Stimulated activated CD8-positive, alpha-beta memory T cell treated with anti-CD3 and anti-CD28 coated beads, Interleukin-7, amount 100 ng/mL, for 48 hours (primary cell): ENCODE measurements around the gene RAB24.
"Not testable (repeated sequence)": the region's sequence is repeated elsewhere in the genome, so short reads cannot be mapped to it uniquely, and the experiment has no call there.

Experiments used
- DNase-seq, 2 donors: peaks; one replicate each; pipeline ENCODE4 v3.0.0-alpha.2; 2020; ENCODE audit warnings: low read depth in 1 of 2; ENCODE audit errors: extremely low read depth in 1 of 2

The RAB24 gene

GRCh38 chr5:177311723-177312648 is 8.5 kb upstream of the RAB24 start, which contains the start of gene MXD3:
MXD3 (minus strand) TSS chr5:177311898; CDS start chr5:177311830, 68 bp downstream.
- peak; percentile 97 to 99 for DNase-seq

DNA sequence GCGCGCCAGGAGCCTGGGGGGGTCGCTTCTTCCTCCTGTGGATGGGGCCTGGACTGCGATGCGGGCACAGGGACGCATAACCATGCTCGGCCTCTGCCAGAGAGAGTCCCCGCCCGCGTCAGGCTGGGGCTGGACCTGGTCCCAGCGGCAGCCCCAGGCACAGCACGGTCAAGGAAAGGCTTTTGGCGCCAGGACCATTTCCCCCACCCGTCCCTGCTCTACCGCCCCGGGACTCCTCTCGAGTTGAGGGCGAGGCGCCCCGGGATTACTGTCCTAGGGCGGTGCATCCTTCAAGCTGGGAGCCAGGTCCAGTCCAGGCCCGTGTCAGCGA is 7.8 kb upstream of the RAB24 start:
- no peak for DNase-seq

- no peak for DNase-seq
These were observed 7.4 kb upstream of the RAB24 start for GRCh38 chr5:177310757-177311391.

DNA sequence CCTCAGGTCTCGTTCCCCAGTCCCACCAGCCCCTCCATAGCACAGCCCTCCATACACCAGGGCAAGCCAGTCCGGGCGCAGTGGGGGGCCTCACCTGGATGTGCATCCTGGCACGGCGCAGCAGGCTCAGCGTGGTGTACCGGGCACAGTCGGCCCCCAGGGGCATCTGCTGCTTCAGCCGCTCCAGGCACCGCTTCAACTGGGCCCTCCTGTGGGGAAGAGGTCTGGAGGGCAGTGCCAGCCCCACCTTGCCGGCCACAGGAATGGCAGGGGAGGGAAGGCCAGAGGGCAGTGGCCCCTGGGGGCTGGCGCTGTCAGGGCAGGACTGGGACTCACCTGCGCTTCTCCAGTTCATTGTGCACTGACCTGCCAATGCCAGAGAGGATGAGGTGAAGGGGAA is 6.8 kb upstream of the RAB24 start:
- no peak for DNase-seq

DNA sequence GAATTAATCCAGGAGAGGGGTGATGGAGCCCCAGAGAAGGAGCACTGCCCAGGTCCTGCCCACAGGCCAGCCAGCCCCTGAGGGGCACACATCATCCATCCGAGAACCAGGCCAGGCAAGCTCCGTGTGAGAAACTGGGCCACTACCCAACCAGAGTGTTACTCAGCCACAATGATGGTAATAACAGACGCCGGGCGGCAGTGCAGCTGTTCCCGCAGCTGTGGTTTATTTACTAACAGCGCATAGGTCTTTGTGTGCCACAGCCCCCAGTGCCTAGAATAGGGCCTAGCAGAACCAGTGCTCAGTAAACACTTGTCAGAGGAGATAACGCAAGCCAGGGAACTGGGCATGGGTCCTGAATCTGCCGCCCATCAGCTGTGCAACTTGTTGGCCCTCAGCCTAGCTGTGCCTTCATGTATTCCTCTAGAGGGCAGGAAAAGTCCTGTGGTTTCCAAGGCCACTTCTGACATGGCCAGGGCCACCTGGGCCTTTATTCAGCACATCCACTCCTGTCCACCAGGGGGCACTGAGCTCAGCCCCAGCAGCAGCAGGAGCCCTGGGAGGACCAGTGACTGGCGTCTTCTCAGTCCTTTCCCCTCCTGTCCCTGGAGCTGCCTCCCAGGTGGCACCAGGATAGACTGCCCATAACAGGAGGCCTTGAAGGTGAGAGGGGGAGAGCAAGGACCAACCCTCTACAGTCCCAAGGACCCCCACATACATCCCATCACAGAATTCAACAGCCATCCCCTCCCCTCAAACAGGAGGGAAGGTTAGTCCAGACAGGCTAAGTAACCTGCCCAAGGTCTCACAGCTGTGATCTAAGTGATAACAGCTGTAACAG is 6.1 kb upstream of the RAB24 start:
- no peak for DNase-seq

DNA sequence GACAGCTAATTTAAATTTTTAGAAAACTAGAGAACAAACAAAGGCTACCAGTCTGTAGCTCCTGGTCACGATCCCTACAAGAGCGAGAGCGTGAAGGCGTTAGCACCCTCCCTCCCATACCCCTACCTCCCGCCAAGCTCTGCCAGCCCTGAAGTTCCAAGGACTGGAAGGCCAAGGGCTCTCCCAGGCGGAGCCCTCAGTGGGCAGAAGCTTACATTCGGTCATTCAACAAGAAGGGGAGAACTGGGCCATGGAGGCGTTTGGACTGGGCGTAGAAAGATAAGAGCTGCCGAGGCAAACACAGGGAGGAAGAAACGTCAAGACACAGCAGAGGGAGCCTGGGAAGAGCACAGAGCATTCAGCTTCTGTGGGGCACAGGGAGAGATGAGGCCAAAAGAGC is 5.2 kb upstream of the RAB24 start:
- DNase-seq = no peak

GRCh38 chr5:177307544-177308363 is 4.2 kb upstream of the RAB24 start:
- no peak for DNase-seq

DNA sequence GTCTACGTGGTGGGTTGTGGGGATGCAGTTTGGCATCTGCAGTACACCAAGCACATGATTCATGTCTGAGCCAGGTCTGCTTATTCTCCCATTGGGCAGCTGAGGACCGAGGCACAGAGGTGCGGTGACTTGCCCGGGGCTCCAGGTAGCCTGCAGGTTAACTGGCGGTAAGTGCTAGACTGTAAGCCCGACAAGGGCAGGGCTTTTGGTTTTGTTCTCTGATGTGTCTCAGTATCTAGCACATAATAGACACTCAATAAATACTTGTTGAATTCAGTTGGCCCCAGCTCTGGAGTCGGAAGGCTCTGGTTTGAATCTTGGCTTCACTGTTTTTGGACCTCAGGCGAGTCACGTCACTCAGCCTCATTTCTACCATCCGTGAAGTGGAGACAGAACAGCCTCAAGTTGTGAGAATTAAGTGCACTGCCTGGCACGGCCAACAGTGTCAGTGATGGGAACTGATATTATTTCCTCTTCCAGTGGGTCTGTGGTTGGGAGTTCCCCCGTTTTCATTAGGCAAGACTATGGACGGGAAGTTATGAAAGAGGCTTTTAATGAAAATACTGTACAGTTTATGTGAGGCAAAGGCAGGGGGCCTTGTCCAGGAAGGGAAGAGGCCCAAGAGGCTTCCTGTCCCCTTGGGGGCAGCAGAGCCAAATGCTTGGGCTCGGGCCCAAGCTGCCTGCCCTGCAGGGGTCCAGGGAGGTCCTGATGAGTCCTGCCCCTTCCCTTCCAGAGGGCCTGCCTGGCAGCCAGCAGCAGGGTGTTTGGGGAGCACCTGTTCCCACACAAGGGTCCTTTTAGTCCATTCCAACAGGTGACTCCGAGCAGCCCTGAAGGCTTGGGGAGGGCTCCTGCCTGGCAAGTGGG is 3.4 kb upstream of the RAB24 start:
- DNase-seq = no peak

GRCh38 chr5:177306103-177306640 is 2.7 kb upstream of the RAB24 start:
- not testable (repeated sequence) for DNase-seq

GRCh38 chr5:177304392-177305119 is 1.0 kb upstream of the RAB24 start:
- no peak for DNase-seq

- DNase-seq = no peak
These were observed 439 bp upstream of the RAB24 start for GRCh38 chr5:177303925-177304391.

GRCh38 chr5:177302354-177303110 is 987 bp downstream of the RAB24 start:
- no peak for DNase-seq

GRCh38 chr5:177301503-177302165 is 1.9 kb downstream of the RAB24 start:
- no peak for DNase-seq

- no peak for DNase-seq
These were observed 2.6 kb downstream of the RAB24 start for GRCh38 chr5:177300951-177301350.

DNA sequence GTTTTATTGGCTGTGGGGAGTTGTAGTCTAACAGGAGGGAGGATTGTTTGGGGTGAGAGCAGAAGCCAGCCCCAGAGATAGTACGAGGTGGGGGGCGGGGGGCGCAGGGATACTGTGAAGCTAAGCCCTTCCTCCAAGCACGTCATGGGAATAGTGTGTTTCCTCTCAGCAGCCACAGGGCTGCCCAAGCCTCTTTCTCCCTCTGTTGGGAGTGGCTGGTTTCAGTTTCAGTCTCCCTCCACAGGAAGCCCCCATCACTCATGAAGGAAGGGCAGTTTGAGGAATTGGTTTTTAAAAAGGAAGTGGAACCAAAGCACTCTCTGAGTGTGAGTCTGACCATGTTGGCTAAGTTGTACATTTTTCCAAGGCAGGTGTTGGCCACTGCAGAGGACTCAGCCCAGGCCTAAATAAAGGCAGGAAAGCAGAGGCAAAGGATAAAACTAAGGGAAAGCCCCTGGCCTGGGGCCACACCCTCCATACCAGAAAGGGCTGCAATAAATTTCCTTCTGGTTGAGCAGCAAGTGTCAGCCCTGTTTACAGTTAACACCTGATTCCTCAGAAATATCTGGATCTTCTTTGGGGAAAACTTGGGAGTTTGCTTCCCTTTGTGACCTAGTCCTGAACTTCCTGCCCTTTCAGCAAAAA is 3.2 kb downstream of the RAB24 start:
- peak; percentile 38 to 52 for DNase-seq

- no peak for DNase-seq
These were observed 3.8 kb downstream of the RAB24 start for GRCh38 chr5:177299697-177300096.

DNA sequence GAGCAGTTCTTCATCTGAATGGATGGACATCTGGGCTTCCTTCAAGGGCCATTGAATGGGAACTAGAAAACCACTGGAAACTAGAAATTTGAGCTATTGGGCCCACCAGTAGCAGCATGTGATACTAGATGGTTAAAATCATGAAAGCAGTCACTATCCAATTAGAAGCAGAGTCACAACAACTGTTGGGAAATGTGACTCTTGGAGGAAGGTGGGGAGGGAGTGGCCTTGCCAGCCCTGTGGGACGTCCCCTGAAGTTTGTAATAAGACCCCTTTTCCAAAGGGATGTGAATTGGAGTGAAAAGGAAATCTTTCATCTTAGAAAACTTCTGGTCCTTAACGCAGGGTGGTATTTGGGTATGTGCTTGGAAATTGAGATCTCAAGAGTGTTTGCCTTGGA is 5.6 kb downstream of the RAB24 start:
- DNase-seq = no peak
